Measurements from ENCODE around the gene COL4A3. TPM values are rescaled to one million over a fixed set of nuclear protein-coding genes. Genes with fewer than 3 reads are reported as not detected.

COL4A3 gene
- total RNA-seq, 1 donor from 2014 or later = 0.26 TPM

- DNase-seq (ENCODE audit: low read depth) (peak; percentile 87), FAIRE-seq (peak; percentile 90)
- Histone ChIP-seq H3K36me3 (ENCODE audit: control insufficient read depth, insufficient read depth, low read length) (no peaks in the 10 kb centered on the region), H3K27me3 (ENCODE audit: control insufficient read depth, insufficient read depth, low read length) (no peaks in the 10 kb centered on the region), H3K4me3 (ENCODE audit: low read depth, low read length) (peak within 1 kb of the TSS; percentile 92)
- TF ChIP-seq, protein P1, sequence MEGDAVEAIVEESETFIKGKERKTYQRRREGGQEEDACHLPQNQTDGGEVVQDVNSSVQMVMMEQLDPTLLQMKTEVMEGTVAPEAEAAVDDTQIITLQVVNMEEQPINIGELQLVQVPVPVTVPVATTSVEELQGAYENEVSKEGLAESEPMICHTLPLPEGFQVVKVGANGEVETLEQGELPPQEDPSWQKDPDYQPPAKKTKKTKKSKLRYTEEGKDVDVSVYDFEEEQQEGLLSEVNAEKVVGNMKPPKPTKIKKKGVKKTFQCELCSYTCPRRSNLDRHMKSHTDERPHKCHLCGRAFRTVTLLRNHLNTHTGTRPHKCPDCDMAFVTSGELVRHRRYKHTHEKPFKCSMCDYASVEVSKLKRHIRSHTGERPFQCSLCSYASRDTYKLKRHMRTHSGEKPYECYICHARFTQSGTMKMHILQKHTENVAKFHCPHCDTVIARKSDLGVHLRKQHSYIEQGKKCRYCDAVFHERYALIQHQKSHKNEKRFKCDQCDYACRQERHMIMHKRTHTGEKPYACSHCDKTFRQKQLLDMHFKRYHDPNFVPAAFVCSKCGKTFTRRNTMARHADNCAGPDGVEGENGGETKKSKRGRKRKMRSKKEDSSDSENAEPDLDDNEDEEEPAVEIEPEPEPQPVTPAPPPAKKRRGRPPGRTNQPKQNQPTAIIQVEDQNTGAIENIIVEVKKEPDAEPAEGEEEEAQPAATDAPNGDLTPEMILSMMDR (IDR thresholded peaks at IDR 0.05; ENCODE audit: insufficient read depth, low read length, severe bottlenecking) = peak; percentile 61
Observed at GRCh38 chr2:227324995-227325838, 160.8 kb downstream of the COL4A3 start, which contains the start of gene MFF. Gene MFF, plus strand, starts transcription at chr2:227325251. Its CDS starts 5,415 bp downstream, at chr2:227330666.

DNA sequence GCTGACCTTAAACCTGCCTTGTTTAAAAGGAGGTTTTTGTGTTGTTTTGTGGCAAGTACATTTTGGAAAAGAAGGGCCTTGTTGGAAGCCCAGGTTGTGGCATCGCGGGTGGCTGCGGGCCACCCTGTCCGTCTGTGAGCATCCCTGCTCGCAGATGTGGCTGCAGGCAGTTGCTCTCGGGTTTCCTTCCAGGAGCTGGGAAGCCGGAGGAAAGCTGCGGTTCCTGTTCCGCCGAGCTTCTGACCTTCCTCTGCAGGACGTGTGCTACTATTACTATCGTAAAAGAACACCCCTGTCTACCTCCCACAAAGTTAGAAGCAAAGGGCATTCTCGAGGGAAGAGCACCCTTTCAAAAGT, 161.4 kb downstream of the COL4A3 start:
- TF ChIP-seq, protein P1 (IDR thresholded peaks at IDR 0.05; ENCODE audit: insufficient read depth, low read length, severe bottlenecking) = no peak
- Histone ChIP-seq H3K4me3 (ENCODE audit: low read depth, low read length) (peak overlapping the region; percentile 92), H3K27me3 (ENCODE audit: control insufficient read depth, insufficient read depth, low read length) (no peaks in the 10 kb centered on the region), H3K36me3 (ENCODE audit: control insufficient read depth, insufficient read depth, low read length) (no peaks in the 10 kb centered on the region)
- no peak for FAIRE-seq
- DNase-seq (ENCODE audit: low read depth) = peak; percentile 35

DNA sequence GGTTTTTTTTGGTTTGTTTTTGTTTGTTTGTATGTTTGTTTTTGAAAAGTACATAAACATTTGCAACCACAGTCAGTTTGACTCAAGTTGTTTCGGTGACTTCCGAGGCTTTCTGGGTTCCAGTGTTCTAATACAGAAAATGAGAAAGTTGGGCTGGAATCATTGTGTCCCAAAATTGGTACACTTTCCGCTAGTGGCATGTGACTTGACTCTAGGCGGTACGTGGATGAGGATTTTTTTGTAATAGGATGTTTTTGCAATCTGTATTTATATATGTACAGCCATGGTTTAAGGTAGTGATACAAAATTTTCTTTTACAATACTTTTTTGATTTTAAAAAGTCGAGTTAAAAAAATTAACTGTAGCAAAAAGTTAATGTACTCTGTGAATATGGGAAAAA, 162.4 kb downstream of the COL4A3 start:
- no peak for FAIRE-seq
- Histone ChIP-seq H3K36me3 (ENCODE audit: control insufficient read depth, insufficient read depth, low read length) (peaks cover 1% of the 10 kb centered on the region), H3K4me3 (ENCODE audit: low read depth, low read length) (no peak overlapping the region), H3K27me3 (ENCODE audit: control insufficient read depth, insufficient read depth, low read length) (no peaks in the 10 kb centered on the region)
- TF ChIP-seq, protein P1 (IDR thresholded peaks at IDR 0.05; ENCODE audit: insufficient read depth, low read length, severe bottlenecking) = no peak
- DNase-seq (ENCODE audit: low read depth) = no peak

DNA sequence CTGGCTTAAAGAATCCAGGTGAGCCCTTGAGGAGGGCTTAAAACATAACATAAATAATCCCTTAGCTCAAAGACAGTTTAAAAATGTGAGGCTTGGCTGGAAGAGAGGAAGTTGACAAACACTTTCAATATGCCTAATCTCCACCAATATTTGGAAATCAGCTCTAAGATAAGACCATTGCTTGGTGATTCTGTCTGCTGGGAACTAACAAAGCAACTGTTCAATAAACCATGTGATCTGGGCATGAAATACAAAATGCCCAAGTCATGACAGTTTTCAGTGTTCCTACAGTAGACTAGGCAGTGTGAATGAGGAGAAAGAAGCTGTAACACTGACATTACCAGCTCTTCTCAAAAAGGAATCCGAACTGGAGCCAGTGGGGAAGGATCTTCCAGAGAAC, 171.3 kb downstream of the COL4A3 start:
- TF ChIP-seq, protein P1 (IDR thresholded peaks at IDR 0.05; ENCODE audit: insufficient read depth, low read length, severe bottlenecking) = no peak
- peaks cover 4% of the 10 kb centered on the region for H3K36me3 ChIP-seq (ENCODE audit: control insufficient read depth, insufficient read depth, low read length)
- no peak for DNase-seq (ENCODE audit: low read depth)
- no peak for FAIRE-seq
- no peak overlapping the region for H3K4me3 ChIP-seq (ENCODE audit: low read depth, low read length)
- no peaks in the 10 kb centered on the region for H3K27me3 ChIP-seq (ENCODE audit: control insufficient read depth, insufficient read depth, low read length)

GRCh38 chr2:227337442-227337841, 173.0 kb downstream of the COL4A3 start:
- Histone ChIP-seq H3K27me3 (ENCODE audit: control insufficient read depth, insufficient read depth, low read length) (no peaks in the 10 kb centered on the region), H3K4me3 (ENCODE audit: low read depth, low read length) (no peak overlapping the region), H3K36me3 (ENCODE audit: control insufficient read depth, insufficient read depth, low read length) (peaks cover 3% of the 10 kb centered on the region)
- no peak for DNase-seq (ENCODE audit: low read depth)
- TF ChIP-seq, protein P1 (IDR thresholded peaks at IDR 0.05; ENCODE audit: insufficient read depth, low read length, severe bottlenecking) = no peak
- FAIRE-seq = no peak

All from bronchial epithelial cell (primary cell).